Osteoblast (primary cell): ENCODE results near the gene TMEM141. TPM values are rescaled to one million over a fixed set of nuclear protein-coding genes. Genes with fewer than 3 reads are reported as not detected.
A peak's percentile ranks its signal among the peaks of the same experiment; 100 is the strongest.
"Not testable (repeated sequence)": the region's sequence is repeated elsewhere in the genome, so short reads cannot be mapped to it uniquely, and the experiment has no call there.

Experiments
- DNase-seq: peaks from one replicate; pipeline ENCODE4 v3.0.0; 2011; ENCODE audit warnings: low spot score, mixed read lengths; ENCODE audit not compliant: insufficient read length; ENCODE audit errors: missing footprints
- H2AFZ ChIP-seq: 2 replicates; pipeline ENCODE4 v1.6.0; 2011; ENCODE audit warnings: mild to moderate bottlenecking, low read length
- H3K27ac ChIP-seq: 2 replicates; pipeline ENCODE4 v1.5.1; 2011; ENCODE audit warnings: mild to moderate bottlenecking, low read depth, low read length, moderate library complexity
- H3K27me3 ChIP-seq: 2 replicates; pipeline ENCODE4 v1.6.0; 2012; ENCODE audit warnings: mild to moderate bottlenecking, control low read depth, inconsistent platforms, low read length, moderate library complexity; ENCODE audit not compliant: insufficient read depth
- H3K36me3 ChIP-seq: 2 replicates; pipeline ENCODE4 v1.5.1; 2011; ENCODE audit warnings: mild to moderate bottlenecking, low read length, control low read depth, moderate library complexity; ENCODE audit not compliant: insufficient read depth
- H3K4me1 ChIP-seq: 2 replicates; pipeline ENCODE4 v1.5.1; 2011; ENCODE audit warnings: mild to moderate bottlenecking, low read length, control low read depth, moderate library complexity; ENCODE audit not compliant: insufficient read depth
- H3K4me2 ChIP-seq: 2 replicates; pipeline ENCODE4 v1.6.0; 2011; ENCODE audit warnings: mild to moderate bottlenecking, low read length; ENCODE audit not compliant: insufficient read depth
- H3K4me3 ChIP-seq: fragments of 200-600 bp; sonication (generic); 3 replicates; pipeline ENCODE4 v1.5.1; 2012; ENCODE audit warnings: mild to moderate bottlenecking, low read length, inconsistent platforms; ENCODE audit not compliant: insufficient read depth
- H3K79me2 ChIP-seq: 2 replicates; pipeline ENCODE4 v1.6.0; 2012; ENCODE audit warnings: mild to moderate bottlenecking, low read length, control low read depth, inconsistent platforms; ENCODE audit not compliant: insufficient read depth
- H3K9me3 ChIP-seq: 2 replicates; pipeline ENCODE4 v1.5.1; 2011; ENCODE audit warnings: low read depth, low read length, control low read depth
- H4K20me1 ChIP-seq: 2 replicates; pipeline ENCODE4 v1.6.0; 2012; ENCODE audit warnings: mild to moderate bottlenecking, low read length, control low read depth; ENCODE audit not compliant: insufficient read depth
- total RNA-seq: library from RNA; depleted of rRNA; stranded (reverse); fragments of >200 nt; gene quantifications from 2 replicates; pipeline ENCODE4 v1.2.3, GENCODE V29; 2012
- TF ChIP-seq, protein P1 (sequence below): IDR thresholded peaks from 2 replicates; pipeline ENCODE4 v1.5.1; 2011; ENCODE audit warnings: mild to moderate bottlenecking, low read depth, low read length, moderate library complexity; ENCODE audit errors: extremely low read depth

Gene TMEM141
- total RNA-seq, 1 donor = 39.8 TPM

DNA sequence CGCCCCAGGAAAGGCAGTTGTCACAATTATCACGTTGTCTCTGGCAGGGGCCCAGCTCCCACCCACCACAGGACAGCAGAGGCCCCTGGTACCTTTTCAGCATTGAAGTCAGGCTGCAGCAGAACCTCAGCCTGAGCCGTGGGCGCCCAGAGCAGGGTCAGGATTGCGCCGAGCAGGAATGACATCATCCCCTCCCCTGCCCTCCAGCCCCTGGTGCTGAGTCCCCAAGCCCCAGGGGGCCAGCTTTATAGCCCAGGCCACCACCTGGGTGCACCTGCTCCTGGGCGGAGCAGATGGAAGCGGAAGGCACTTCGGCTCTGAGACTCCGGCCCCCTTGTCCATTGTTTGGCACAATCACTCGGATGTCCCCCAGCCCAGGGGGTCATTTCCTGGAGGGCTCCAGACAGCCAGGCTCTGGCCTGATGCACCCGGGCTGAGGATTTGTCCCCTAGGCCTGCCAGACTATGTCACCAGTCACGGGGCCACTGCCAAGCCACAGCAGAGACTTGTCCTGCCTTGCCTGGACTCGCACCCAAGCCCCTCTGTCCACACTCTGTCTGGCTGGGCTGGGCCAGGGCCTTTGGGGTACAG, 26.7 kb upstream of the TMEM141 start, which contains the start of gene LCN15:
Gene LCN15 (minus strand): TSS at position 218 of the 591 bp plus-strand sequence. CDS start 30 bp downstream, at position 188.
- TF ChIP-seq, protein P1, sequence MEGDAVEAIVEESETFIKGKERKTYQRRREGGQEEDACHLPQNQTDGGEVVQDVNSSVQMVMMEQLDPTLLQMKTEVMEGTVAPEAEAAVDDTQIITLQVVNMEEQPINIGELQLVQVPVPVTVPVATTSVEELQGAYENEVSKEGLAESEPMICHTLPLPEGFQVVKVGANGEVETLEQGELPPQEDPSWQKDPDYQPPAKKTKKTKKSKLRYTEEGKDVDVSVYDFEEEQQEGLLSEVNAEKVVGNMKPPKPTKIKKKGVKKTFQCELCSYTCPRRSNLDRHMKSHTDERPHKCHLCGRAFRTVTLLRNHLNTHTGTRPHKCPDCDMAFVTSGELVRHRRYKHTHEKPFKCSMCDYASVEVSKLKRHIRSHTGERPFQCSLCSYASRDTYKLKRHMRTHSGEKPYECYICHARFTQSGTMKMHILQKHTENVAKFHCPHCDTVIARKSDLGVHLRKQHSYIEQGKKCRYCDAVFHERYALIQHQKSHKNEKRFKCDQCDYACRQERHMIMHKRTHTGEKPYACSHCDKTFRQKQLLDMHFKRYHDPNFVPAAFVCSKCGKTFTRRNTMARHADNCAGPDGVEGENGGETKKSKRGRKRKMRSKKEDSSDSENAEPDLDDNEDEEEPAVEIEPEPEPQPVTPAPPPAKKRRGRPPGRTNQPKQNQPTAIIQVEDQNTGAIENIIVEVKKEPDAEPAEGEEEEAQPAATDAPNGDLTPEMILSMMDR = no peak
- peaks cover 4% of the 10 kb centered on the region for H3K27me3 ChIP-seq
- H3K79me2 ChIP-seq = no peaks in the 10 kb centered on the region
- no peak within 1 kb of the TSS for H3K27ac ChIP-seq
- H4K20me1 ChIP-seq = no peaks in the 10 kb centered on the region
- H3K36me3 ChIP-seq = no peaks in the 10 kb centered on the region
- peak; percentile 77 for DNase-seq
- H3K9me3 ChIP-seq = no peaks in the 10 kb centered on the region
- no peaks in the 10 kb centered on the region for H3K4me1 ChIP-seq
- no peak within 1 kb of the TSS for H3K4me2 ChIP-seq
- H3K4me3 ChIP-seq = no peak within 1 kb of the TSS
- H2AFZ ChIP-seq = no peak within 1 kb of the TSS

DNA sequence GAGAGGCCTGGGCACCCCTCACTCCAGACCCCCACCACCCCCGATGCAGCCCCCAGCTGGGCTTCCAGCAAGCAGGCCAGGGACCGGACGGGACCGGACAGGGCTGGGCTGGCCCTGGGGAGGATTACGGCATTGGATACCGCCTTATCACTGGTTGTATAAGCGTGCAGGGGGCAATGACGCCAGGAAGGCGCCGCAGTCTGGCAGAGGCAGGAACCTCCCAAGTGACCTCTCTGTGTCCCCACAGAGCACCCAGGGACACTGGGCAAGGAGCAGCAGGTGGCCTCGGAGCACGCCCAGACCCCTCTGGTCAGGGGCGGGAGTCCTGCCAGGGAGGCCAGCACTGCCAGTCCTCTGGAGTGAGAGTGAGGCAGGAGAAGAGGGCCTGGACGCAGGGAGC, 26.1 kb upstream of the TMEM141 start:
- Histone ChIP-seq H3K9me3 (no peaks in the 10 kb centered on the region), H3K27me3 (peaks cover 4% of the 10 kb centered on the region), H3K4me2 (no peak overlapping the region), H3K79me2 (no peaks in the 10 kb centered on the region), H3K4me3 (no peak overlapping the region), H4K20me1 (no peaks in the 10 kb centered on the region), H2AFZ (no peak overlapping the region), H3K36me3 (no peaks in the 10 kb centered on the region), H3K4me1 (no peaks in the 10 kb centered on the region), H3K27ac (no peak overlapping the region)
- peak; percentile 22 for DNase-seq
- TF ChIP-seq, protein P1 = no peak

DNA sequence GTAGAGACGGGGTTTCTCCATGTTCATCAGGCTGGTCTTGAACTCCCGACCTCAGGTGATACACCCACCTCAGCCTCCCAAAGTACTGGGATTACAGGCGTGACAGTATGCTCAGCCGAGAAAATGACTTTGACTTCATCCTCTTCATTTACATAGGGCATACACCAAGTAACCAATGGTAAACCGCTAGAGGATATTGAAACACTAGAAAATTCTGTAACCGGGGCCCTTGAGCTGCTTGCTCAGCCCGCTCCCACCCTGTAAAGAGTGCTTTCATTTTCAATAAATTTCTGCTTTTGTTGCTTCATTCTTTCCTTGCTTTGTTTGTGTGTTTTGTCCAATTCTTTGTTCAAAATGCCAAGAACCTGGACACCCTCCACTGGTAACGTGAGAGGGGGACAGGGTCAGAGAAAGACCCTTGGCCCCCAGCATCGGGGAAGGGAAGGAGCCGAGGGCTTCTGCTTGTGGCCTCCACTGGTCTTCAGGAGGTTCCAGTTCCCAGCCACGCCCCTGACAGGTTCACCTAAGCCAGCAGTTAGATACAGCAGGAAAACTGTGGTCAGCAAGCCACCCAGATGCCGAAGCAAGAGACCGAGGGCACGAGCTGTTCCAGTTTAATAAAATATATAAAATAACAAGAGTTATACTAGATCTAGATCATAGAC, 25.3 kb upstream of the TMEM141 start:
- H3K79me2 ChIP-seq, H2AFZ ChIP-seq, H3K4me1 ChIP-seq, DNase-seq, H3K9me3 ChIP-seq, H4K20me1 ChIP-seq, H3K27me3 ChIP-seq, H3K4me2 ChIP-seq, H3K36me3 ChIP-seq, H3K4me3 ChIP-seq, H3K27ac ChIP-seq: not testable (repeated sequence)

DNA sequence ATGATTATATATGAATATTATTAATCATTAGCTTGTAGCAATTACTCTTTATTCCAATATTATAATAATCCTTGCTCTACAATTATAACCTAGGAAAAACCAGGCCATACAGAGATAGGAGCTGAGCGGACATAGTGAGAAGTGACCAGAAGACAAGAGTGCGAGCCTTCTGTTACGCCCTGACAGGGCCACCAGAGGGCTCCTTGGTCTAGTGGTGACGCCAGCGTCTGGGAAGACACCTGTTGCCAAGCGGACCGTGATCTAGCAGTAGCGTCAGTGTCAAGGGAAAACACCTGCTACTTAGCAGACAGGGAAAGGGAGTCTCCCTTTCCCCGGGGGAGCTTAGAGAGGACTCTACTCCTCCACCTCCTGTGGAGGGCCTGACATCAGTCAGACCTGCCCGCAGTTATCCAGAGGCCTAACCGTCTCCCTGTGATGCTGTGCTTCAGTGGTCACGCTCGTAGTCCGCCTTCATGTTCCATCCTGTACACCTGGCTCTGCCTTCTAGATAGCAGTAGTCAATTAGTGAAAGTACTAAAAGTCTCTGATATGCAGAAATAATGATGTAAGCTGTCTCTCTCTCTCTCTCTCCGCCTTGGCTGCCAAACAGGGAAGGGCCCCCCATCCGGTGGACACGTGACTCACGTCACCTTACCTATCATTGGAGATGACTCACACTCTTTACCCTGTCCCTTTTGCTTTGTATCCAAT, 24.6 kb upstream of the TMEM141 start:
- TF ChIP-seq, protein P1 = peak; percentile 24
- not testable (repeated sequence) for H3K27ac ChIP-seq, H3K4me3 ChIP-seq, H4K20me1 ChIP-seq, H3K79me2 ChIP-seq, H3K9me3 ChIP-seq, H3K4me1 ChIP-seq, H2AFZ ChIP-seq, H3K36me3 ChIP-seq, H3K4me2 ChIP-seq, DNase-seq, H3K27me3 ChIP-seq
